Measurements from ENCODE around the gene MUC5B.
"Not testable (repeated sequence)": the region's sequence is repeated elsewhere in the genome, so short reads cannot be mapped to it uniquely, and the experiment has no call there.

MUC5B gene

DNA sequence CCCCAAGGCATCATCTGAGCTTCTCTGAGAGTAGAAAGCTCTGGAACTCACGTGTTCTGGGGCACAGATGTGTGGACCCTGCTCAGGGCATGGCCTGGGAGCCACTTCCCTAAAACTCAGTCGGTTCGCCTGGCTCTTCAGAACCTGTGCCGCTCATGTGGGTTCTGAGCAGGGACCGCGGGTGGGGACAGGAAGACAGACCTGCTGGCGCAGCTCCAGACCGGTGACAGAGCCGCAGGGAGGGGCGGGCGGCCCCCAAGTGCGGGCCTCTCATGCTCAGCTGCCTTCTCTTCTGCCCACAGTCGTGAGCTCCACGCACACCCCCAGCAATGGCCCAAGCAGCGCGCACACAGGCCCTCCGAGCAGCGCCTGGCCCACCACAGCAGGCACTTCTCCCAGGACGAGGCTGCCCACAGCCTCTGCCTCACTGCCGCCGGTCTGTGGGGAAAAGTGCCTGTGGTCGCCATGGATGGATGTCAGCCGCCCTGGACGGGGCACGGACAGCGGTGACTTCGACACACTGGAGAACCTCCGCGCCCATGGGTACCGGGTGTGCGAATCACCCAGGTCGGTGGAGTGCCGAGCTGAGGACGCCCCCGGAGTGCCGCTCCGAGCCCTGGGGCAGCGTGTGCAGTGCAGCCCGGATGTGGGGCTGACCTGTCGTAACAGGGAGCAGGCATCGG, 40.9 kb upstream of the MUC5B start:
- H3K4me3 ChIP-seq (ENCODE audit: low read depth, low read length) = no peak overlapping the region
- no peak for DNase-seq (ENCODE audit: low read depth)
- TF ChIP-seq, protein P1, sequence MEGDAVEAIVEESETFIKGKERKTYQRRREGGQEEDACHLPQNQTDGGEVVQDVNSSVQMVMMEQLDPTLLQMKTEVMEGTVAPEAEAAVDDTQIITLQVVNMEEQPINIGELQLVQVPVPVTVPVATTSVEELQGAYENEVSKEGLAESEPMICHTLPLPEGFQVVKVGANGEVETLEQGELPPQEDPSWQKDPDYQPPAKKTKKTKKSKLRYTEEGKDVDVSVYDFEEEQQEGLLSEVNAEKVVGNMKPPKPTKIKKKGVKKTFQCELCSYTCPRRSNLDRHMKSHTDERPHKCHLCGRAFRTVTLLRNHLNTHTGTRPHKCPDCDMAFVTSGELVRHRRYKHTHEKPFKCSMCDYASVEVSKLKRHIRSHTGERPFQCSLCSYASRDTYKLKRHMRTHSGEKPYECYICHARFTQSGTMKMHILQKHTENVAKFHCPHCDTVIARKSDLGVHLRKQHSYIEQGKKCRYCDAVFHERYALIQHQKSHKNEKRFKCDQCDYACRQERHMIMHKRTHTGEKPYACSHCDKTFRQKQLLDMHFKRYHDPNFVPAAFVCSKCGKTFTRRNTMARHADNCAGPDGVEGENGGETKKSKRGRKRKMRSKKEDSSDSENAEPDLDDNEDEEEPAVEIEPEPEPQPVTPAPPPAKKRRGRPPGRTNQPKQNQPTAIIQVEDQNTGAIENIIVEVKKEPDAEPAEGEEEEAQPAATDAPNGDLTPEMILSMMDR (IDR thresholded peaks at IDR 0.05; ENCODE audit: insufficient read depth, low read depth, low read length, missing control alignments) = no peak

DNA sequence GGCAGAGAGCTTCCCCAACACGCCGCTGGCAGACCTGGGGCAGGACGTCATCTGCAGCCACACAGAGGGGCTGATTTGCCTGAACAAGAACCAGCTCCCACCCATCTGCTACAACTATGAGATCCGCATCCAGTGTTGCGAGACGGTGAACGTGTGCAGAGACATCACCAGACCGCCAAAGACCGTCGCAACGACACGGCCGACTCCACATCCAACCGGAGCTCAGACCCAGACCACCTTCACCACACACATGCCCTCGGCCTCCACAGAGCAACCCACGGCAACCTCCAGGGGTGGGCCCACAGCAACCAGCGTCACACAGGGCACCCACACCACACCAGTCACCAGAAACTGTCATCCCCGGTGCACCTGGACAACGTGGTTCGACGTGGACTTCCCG, 38.7 kb upstream of the MUC5B start:
- DNase-seq (ENCODE audit: low read depth); H3K4me3 ChIP-seq (ENCODE audit: low read depth, low read length): not testable (repeated sequence)

DNA sequence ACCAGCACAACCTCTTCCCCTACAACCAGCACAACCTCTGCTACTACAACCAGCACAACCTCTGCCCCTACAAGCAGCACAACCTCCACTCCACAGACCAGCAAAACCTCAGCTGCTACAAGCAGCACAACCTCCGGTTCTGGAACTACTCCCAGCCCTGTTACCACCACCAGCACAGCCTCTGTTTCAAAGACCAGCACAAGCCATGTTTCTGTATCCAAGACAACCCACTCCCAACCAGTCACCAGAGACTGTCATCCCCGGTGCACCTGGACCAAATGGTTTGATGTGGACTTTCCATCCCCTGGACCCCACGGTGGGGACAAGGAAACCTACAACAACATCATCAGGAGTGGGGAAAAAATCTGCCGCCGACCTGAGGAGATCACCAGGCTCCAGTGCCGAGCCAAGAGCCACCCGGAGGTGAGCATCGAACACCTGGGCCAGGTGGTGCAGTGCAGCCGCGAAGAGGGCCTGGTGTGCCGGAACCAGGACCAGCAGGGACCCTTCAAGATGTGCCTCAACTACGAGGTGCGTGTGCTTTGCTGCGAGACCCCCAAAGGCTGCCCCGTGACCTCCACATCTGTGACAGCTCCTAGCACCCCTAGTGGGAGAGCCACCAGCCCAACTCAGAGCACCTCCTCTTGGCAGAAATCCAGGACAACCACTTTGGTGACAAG, 34.3 kb upstream of the MUC5B start:
- DNase-seq (ENCODE audit: low read depth); H3K4me3 ChIP-seq (ENCODE audit: low read depth, low read length): not testable (repeated sequence)

DNA sequence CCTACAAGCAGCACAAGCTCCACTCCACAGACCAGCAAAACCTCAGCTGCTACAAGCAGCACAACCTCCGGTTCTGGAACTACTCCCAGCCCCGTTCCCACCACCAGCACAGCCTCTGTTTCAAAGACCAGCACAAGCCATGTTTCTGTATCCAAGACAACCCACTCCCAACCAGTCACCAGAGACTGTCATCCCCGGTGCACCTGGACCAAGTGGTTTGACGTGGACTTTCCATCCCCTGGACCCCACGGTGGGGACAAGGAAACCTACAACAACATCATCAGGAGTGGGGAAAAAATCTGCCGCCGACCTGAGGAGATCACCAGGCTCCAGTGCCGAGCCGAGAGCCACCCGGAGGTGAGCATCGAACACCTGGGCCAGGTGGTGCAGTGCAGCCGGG, 33.0 kb upstream of the MUC5B start:
- DNase-seq (ENCODE audit: low read depth); H3K4me3 ChIP-seq (ENCODE audit: low read depth, low read length): not testable (repeated sequence)

DNA sequence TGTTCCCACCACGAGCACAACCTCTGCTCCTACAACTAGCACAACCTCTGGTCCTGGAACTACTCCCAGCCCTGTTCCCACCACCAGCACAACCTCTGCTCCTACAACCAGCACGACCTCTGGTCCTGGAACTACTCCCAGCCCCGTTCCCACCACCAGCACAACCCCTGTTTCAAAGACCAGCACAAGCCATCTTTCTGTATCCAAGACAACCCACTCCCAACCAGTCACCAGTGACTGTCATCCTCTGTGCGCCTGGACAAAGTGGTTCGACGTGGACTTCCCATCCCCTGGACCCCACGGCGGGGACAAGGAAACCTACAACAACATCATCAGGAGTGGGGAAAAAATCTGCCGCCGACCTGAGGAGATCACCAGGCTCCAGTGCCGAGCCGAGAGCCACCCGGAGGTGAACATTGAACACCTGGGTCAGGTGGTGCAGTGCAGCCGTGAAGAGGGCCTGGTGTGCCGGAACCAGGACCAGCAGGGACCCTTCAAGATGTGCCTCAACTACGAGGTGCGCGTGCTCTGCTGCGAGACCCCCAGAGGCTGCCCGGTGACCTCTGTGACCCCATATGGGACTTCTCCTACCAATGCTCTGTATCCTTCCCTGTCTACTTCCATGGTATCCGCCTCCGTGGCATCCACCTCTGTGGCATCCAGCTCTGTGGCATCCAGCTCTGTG, 30.9 kb upstream of the MUC5B start:
- DNase-seq (ENCODE audit: low read depth) = not testable (repeated sequence)

DNA sequence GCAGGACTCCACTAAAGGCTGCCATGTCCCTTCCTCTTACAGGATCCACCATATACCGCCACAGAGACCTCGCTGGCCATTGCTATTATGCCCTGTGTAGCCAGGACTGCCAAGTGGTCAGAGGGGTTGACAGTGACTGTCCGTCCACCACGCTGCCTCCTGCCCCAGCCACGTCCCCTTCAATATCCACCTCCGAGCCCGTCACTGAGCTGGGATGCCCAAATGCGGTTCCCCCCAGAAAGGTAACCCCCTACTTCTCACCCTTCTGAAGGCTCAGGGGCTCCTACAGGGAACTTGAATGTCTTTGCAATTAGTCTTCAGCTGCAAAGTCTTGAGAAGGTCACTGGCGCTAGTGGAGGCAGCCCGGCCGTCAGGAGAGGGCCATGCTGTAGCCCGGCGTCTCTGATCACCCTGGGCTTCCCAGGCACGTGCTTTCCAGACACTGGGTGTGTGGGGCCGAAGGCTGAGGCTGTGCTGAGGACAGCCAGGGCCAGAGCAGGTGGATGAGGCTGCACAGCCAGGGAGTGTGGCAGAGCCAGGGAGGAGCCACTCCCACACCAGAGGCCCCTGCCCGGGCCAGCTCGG, 30.0 kb upstream of the MUC5B start:
- TF ChIP-seq, protein P1 (IDR thresholded peaks at IDR 0.05; ENCODE audit: insufficient read depth, low read depth, low read length, missing control alignments) = no peak
- H3K4me3 ChIP-seq (ENCODE audit: low read depth, low read length) = no peak overlapping the region
- no peak for DNase-seq (ENCODE audit: low read depth)

More for the DNA sequence above, 30.9 kb upstream of the MUC5B start:
- H3K4me3 ChIP-seq (ENCODE audit: low read depth, low read length) = not testable (repeated sequence)

DNA sequence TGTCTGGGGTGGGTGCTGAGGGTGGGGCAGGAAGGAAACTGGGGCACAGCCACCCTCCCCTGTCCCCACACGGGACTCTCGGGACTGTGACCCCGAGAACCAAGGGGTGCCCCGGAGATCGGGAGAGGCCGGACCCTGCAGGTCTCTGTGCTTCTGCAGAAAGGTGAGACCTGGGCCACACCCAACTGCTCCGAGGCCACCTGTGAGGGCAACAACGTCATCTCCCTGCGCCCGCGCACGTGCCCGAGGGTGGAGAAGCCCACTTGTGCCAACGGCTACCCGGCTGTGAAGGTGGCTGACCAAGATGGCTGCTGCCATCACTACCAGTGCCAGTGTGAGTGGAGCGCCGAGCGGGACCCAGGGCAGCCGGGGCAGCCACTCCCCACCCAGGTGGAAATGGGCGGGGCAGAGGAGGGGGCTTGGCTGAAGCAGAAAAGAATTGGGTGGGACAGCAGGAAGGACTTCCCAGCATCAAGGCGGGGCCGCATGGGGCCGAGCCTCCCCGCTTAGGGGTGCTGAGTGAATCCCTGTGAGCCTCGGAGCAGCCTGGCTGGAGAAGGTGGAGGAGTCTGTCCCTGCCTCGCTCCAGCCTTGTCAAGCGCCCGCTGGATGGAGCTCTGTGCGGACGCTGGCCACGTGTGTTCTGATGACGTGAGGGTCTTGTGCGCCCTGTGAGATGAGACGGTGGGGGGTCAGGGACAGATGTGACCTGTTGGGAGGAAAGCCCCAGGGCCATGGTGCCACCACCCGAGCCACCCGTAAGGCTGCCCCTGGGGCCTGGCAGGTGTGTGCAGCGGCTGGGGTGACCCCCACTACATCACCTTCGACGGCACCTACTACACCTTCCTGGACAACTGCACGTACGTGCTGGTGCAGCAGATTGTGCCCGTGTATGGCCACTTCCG, 29.3 kb upstream of the MUC5B start:
- TF ChIP-seq, protein P1 (IDR thresholded peaks at IDR 0.05; ENCODE audit: insufficient read depth, low read depth, low read length, missing control alignments) = no peak
- no peak for DNase-seq (ENCODE audit: low read depth)

DNA sequence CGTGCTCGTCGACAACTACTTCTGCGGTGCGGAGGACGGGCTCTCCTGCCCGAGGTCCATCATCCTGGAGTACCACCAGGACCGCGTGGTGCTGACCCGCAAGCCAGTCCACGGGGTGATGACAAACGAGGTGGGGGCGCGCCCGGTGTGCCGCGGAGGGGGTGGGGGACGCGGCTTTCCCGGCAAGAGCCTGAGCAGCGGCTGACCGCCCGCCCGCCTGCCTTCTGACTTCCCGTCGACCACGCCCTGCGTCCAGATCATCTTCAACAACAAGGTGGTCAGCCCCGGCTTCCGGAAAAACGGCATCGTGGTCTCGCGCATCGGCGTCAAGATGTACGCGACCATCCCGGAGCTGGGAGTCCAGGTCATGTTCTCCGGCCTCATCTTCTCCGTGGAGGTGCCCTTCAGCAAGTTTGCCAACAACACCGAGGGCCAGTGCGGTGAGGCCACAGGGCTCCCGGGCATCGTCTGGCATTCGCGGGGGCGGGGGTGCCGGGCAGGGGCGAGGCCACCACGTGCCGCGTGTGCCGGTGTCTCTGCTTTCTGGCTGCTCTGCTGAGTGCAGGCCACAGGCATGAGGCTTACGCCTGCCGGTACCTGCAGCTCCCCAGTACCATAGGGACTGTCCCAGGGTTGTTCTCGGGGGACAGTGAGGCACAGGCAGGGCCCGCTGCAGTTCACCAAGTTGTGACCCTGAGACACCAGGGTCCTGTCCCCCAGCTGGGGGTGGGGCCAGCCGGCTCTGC, 28.5 kb upstream of the MUC5B start:
- H3K4me3 ChIP-seq (ENCODE audit: low read depth, low read length) = no peak overlapping the region
- TF ChIP-seq, protein P1 (IDR thresholded peaks at IDR 0.05; ENCODE audit: insufficient read depth, low read depth, low read length, missing control alignments) = no peak

More for the DNA sequence above, 29.3 kb upstream of the MUC5B start:
- no peak overlapping the region for H3K4me3 ChIP-seq (ENCODE audit: low read depth, low read length)

More for the DNA sequence above, 28.5 kb upstream of the MUC5B start:
- DNase-seq (ENCODE audit: low read depth) = no peak

All from GM12865 (cell line).